NCI-H345 treated with DMSO at 0.1 percent for 48 hours (cell line): ENCODE measurements around the gene TRMT2A.
"Not testable (repeated sequence)": the region's sequence is repeated elsewhere in the genome, so short reads cannot be mapped to it uniquely, and the experiment has no call there.

Experiments
- DNase-seq: peaks from one replicate; lab custom pipeline; 2025; ENCODE audit not compliant: unreplicated experiment; lab: John Stamatoyannopoulos, UW

TRMT2A gene

GRCh38 chr22:20116951-20117632 lies at the start of gene TRMT2A:
TSS of gene TRMT2A (minus strand) at chr22:20117226. CDS start at chr22:20116906, 320 bp downstream.
- peak; percentile 82 for DNase-seq

GRCh38 chr22:20166703-20167102 lies 49.7 kb upstream of the TRMT2A start:
- no peak for DNase-seq

GRCh38 chr22:20165913-20166312 lies 48.9 kb upstream of the TRMT2A start:
- DNase-seq = no peak

GRCh38 chr22:20165421-20165820 lies 48.4 kb upstream of the TRMT2A start:
- no peak for DNase-seq

- DNase-seq = no peak
Measured at GRCh38 chr22:20164863-20165262, 47.8 kb upstream of the TRMT2A start.

GRCh38 chr22:20160041-20160440 lies 43.0 kb upstream of the TRMT2A start:
- no peak for DNase-seq

GRCh38 chr22:20159531-20159930 lies 42.5 kb upstream of the TRMT2A start:
- DNase-seq = not testable (repeated sequence)

GRCh38 chr22:20159076-20159475 lies 42.0 kb upstream of the TRMT2A start:
- DNase-seq = no peak

GRCh38 chr22:20158391-20159036 lies 41.5 kb upstream of the TRMT2A start:
- DNase-seq = no peak

- no peak for DNase-seq
Measured at GRCh38 chr22:20157430-20158183, 40.6 kb upstream of the TRMT2A start.

GRCh38 chr22:20156611-20157429 lies 39.8 kb upstream of the TRMT2A start:
- DNase-seq = peak; percentile 41

GRCh38 chr22:20156042-20156389 lies 39.0 kb upstream of the TRMT2A start:
- DNase-seq = no peak

GRCh38 chr22:20155330-20156041 lies 38.5 kb upstream of the TRMT2A start:
- peak; percentile 30 for DNase-seq

GRCh38 chr22:20154602-20155187 lies 37.7 kb upstream of the TRMT2A start:
- DNase-seq = peak; percentile 9

- DNase-seq = no peak
Measured at GRCh38 chr22:20153945-20154344, 36.9 kb upstream of the TRMT2A start.

- no peak for DNase-seq
Measured at GRCh38 chr22:20152464-20152890, 35.5 kb upstream of the TRMT2A start.

GRCh38 chr22:20151276-20151588 lies 34.2 kb upstream of the TRMT2A start:
- no peak for DNase-seq

- no peak for DNase-seq
Measured at GRCh38 chr22:20150381-20151275, 33.6 kb upstream of the TRMT2A start, which contains the start of gene CCDC188. TSS of gene CCDC188 (minus strand) at chr22:20151055. CDS start at chr22:20150986, 69 bp downstream.
